ENCODE results near the gene CCDC172. TPM values are rescaled to one million over a fixed set of nuclear protein-coding genes. Genes with fewer than 3 reads are reported as not detected.

The CCDC172 gene
- total and polyA plus RNA-seq, 2 of the 8 experiments (the other 6 are each of a cell fraction or from before 2014, with no cell fraction given), result 1.1 to 3.6 TPM

- no peak for TF ChIP-seq CHD7 (IDR thresholded peaks at IDR 0.05; ENCODE audit: insufficient replicate concordance, low read length)
- TF ChIP-seq RFX5 (IDR thresholded peaks at IDR 0.05; ENCODE audit: borderline replicate concordance, low read depth, low read length), result no peak
- no peak for TF ChIP-seq YY1 (IDR thresholded peaks at IDR 0.05; ENCODE audit: low read depth, low read length)
- no peak for TF ChIP-seq BCL11A (IDR thresholded peaks at IDR 0.05; ENCODE audit: low read depth in 2 of 2, low read length in 2 of 2)
Measured at GRCh38 chr10:116306847-116307246, 17.4 kb upstream of the CCDC172 start (continued).
